C4-2B (cell line): ENCODE measurements around the gene EHHADH.

Experiments
- ZFX ChIP-seq: fragments of 450-650 bp; IDR thresholded peaks from 2 replicates; pipeline ENCODE4 v1.6.1; 2017
- TF ChIP-seq, protein P1 (sequence below): fragments of 450-650 bp; conservative IDR thresholded peaks from 2 replicates; pipeline ENCODE4 v1.5.1; 2017; ENCODE audit warnings: mild to moderate bottlenecking

DNA sequence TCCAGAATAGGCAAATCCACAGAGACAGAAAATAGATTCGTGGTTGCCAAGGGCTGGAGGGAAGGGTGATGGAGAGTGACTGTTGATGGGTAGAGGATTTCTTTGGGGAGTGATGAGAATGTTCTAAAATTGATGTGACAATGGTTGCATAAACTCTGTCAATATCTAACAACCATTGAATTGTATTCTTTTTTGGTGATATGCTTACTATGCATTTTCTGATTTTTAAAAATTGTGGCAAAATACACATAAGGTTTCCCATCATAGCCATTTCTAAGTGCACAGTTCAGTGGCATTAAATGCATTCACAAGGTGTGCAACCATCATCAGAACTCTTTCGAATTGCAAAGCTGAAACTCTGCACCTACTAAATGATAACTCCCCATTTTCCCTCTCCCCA is 56.8 kb downstream of the EHHADH start:
- TF ChIP-seq, protein P1, sequence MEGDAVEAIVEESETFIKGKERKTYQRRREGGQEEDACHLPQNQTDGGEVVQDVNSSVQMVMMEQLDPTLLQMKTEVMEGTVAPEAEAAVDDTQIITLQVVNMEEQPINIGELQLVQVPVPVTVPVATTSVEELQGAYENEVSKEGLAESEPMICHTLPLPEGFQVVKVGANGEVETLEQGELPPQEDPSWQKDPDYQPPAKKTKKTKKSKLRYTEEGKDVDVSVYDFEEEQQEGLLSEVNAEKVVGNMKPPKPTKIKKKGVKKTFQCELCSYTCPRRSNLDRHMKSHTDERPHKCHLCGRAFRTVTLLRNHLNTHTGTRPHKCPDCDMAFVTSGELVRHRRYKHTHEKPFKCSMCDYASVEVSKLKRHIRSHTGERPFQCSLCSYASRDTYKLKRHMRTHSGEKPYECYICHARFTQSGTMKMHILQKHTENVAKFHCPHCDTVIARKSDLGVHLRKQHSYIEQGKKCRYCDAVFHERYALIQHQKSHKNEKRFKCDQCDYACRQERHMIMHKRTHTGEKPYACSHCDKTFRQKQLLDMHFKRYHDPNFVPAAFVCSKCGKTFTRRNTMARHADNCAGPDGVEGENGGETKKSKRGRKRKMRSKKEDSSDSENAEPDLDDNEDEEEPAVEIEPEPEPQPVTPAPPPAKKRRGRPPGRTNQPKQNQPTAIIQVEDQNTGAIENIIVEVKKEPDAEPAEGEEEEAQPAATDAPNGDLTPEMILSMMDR = no peak
- TF ChIP-seq ZFX = no peak
